ENCODE data around the gene ALDH3A1. TPM values are rescaled to one million over a fixed set of nuclear protein-coding genes. Genes with fewer than 3 reads are reported as not detected.

The ALDH3A1 gene
- total RNA-seq, 1 donor from 2014 or later = 0.41 TPM

GRCh38 chr17:19724501-19725420 lies 23.3 kb downstream of the ALDH3A1 start:
- DNase-seq (ENCODE audit: low spot score in 2 of 2) = peak in 1 of 2 donors; percentile 56

DNA sequence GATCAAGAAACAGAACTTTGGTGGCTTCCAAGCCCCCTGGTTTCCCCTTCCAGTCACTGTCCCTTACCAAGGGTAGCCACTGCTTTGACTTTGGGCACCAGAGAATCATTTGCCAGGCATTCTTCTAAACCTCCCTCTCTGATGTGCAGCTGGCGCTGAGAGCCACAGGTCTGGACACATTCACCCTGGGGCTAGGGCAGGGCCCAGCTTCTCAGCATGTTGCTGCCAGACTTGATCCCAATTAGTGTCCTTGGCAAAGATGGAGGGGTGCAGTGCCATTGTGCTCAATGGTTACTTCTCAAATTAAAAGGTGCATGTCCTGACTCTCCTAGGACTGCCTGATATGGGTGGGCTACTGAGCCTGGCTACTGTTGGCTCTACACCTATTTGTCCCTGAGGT lies 24.1 kb downstream of the ALDH3A1 start:
- no peak for DNase-seq (ENCODE audit: low spot score in 2 of 2)
- no peak for FAIRE-seq

More at GRCh38 chr17:19724501-19725420, 23.3 kb downstream of the ALDH3A1 start:
- no peak for FAIRE-seq

DNA sequence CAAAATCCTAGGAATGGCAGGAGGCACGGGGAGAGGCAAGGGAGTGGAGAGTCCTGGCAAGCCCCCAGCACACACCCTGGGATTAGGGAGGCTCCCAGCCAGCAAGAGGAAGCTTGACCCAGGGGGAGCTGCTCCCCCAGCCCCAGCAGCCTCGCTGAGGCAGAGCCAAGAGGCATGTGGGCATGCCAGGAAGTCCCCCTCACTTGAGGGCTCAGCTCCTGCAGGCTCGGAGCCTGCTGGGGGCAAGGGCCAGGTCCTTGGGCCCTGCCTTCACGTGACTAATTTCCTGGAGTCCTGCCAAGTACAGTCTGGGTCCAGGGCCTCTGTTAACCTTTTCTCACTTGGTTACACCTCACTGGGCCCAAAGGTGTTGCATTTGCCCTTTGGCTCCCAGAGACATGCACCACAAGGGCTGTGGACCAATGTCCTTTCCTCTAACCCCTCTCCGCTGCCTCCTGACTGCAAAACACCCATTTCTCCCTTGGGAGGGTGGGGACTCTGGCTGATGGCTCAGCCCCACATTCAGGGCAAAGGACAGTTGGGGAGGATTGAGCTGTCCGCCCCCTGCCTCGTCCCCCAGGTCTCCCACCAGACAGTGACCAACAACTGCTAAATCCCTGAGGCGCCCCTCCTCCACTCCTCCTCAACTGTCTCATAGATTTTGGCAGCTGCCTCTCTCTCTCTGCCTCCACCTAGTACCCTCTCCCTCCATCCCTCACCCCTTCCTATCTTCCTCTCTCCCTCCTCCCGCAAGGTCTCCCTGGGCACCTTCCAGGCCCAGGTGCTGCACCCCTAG lies 27.3 kb downstream of the ALDH3A1 start:
- DNase-seq (ENCODE audit: low spot score in 2 of 2) (no peak), FAIRE-seq (no peak)

- no peak for DNase-seq (ENCODE audit: low spot score in 2 of 2)
- no peak for FAIRE-seq
Measured at GRCh38 chr17:19720210-19720475, 28.0 kb downstream of the ALDH3A1 start.

DNA sequence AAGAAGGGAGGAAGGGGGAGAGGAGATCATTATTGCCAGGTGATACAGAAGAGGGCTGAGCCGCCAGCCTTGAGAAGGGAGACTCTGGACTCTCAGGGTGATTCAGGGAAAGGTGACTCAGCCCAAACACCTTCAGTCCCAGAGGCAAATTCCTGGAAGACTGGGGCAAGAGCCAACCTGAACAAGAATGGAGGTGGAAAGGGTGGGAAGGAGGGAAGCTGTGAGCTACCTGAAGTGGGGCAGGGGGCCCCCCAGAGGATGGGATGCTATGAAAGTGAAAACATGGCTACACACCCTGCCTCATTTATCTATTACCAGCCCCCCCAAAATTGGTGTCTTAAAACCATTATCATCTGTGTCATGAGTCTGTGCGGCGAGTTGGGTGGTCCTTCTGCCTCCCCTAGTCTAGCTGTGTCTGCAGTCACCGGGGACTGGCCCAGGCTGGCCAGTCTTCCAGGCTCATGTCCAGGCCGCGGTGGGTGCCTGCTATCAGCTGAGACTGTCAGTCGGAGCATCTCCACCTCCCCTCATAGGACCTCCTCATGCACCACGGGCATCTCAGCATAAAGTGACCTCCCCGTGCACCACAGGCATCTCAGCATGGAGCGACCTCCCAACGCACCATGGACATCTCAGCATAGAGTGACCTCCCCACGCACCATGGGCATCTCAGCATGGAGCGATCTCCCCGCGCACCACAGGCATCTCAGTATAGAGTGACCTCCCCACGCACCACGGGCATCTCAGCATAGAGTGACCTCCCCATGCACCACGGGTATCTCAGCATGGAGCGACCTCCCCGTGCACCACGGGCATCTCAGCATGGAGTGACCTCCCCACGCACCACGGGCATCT lies 28.5 kb downstream of the ALDH3A1 start:
- DNase-seq (ENCODE audit: low spot score in 2 of 2) = no peak
- FAIRE-seq = no peak

GRCh38 chr17:19718613-19719354 lies 29.3 kb downstream of the ALDH3A1 start:
- FAIRE-seq (no peak), DNase-seq (ENCODE audit: low spot score in 2 of 2) (no peak)

DNA sequence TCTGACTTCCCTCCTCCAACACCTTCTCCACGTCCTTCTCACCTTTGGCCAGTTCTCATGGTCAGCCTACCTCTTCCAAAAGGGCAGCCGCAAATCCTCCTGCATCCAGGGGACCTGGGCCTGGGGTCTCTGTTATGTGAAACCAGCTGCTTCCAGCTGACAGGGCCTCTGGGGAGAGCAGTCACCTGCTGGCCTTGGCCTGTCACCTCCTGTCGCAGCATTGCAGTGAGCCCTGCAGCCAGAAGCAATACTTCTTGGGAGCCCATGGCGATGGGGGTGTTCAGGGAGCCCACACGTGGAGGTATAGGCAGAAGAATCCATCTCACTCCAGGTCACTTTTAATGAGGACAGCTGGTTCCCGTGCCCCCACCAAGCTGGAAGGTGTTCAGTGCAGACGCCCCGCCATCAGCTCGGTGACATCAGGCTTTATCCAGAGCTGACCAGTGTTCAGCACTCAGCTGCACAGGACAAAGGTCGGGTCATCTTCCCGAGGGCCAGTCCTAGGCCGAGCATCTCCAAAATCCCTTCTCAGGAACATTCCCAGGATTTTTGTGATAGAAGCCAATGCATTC lies 30.0 kb downstream of the ALDH3A1 start:
- FAIRE-seq (no peak), DNase-seq (ENCODE audit: low spot score in 2 of 2) (no peak)

GRCh38 chr17:19717411-19717908 lies 30.6 kb downstream of the ALDH3A1 start:
- DNase-seq (ENCODE audit: low spot score in 2 of 2) (no peak), FAIRE-seq (no peak)

DNA sequence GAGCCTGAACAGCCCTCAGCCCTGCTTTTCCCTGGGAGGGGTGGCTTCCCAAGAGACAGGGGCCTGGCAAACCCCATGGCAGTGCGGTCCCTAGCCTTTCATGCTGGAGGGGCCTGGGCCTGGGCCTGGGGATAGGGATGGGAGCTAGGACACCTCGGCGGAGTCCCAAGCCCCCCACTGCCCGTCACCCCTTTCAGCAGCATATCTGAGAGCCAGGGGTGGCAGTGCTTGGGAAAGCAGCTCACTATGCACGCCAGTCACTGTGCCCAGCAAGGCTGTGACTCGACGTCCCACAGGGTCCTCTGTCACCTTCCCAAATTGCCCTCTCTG lies 31.1 kb downstream of the ALDH3A1 start:
- FAIRE-seq (no peak), DNase-seq (ENCODE audit: low spot score in 2 of 2) (no peak)

GRCh38 chr17:19716108-19717030 lies 31.7 kb downstream of the ALDH3A1 start, which contains the start of gene SLC47A2:
TSS of gene SLC47A2 (minus strand) at chr17:19716584. CDS start at chr17:19716555, 29 bp downstream.
- no peak for DNase-seq (ENCODE audit: low spot score in 2 of 2)
- no peak for FAIRE-seq

DNA sequence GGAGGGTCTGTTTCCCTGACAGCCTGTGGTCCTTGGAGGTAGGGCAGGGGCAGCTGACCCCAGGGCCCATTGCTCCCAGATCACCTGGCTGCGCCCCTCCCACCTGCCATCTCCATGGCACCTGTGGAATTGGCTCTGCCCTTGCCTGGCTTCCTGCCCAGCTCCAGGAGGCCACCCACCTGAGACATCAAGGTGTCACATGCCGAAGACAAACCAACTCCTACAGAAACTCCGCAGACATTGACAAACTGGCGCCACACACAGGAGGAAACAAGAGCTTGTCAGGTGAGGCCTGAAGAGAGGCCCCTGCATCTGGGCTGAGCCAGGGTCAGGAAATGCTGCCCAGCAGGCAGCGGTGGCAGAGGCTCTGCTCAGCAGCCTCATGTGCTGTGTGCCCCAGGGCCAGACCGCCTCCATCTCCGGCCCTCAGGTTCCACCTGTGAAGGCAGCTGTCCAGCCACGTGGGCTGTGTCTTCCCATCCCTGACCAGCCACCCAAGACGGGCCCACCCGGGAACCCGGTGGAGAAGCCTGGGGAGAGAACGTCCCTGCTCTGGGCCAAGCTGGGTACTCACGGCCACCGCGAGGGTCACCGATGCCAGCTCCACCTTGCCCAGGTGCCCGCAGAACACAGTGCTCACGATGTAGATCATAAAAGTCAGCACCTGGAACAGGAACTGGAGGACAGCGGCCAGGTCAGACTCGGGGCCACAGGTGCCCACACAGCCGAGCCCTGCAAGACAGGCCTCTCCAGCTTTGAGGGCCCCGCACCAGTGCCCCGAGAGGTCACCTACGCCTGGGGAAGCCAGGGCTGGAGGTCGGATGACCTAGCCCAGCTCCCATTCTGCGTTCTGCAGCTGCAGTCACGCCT lies 33.3 kb downstream of the ALDH3A1 start:
- no peak for FAIRE-seq
- no peak for DNase-seq (ENCODE audit: low spot score in 2 of 2)

DNA sequence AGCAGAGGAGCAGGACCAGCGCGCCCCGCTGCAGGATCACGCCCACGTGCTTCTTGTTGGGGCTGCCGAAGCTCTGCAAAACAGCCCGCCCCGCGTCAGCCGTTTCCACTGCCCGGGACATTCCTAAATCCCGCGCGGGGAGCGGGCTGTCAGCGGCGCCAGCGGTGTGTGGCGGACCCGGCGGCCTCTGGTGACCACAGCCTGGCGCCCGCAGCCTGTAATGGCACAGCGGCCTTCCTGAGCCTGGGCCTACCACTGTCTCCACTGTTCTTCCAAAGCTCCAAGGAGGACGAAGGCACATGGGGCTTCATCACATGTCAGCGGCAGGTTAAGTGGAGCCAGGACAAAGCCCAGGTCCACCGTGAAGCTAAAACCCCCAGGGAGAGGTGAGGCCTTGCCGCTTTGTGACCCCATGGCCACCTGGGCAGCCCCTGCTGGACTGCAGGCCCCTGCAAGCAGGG lies 34.2 kb downstream of the ALDH3A1 start:
- DNase-seq (ENCODE audit: low spot score in 2 of 2) = no peak
- FAIRE-seq = no peak

GRCh38 chr17:19713462-19713861 lies 34.6 kb downstream of the ALDH3A1 start:
- FAIRE-seq (no peak), DNase-seq (ENCODE audit: low spot score in 2 of 2) (peak in 1 of 2 donors; percentile 32)

- peak; percentile 10 to 24 for DNase-seq (ENCODE audit: low spot score in 2 of 2)
- no peak for FAIRE-seq
Measured at GRCh38 chr17:19712436-19713004, 35.6 kb downstream of the ALDH3A1 start.

DNA sequence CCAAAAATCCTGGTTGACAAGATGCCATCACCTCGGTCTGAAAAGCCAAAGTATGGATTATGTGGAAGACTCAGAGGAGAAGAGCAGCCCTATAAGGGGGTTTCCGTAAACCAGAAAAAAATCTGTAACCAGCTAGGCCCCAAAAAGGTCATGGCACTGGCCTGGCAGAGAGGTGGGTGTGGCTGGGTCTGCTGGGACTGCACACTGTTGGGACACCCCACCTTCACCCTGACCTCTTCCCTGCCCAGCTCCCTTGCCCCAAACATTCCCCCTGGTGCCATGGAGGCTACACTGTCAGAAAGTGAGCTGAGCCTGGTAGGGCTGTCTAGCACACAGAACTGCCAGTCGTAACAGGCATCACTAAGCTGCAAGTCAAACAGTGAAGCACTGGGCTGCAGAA lies 38.3 kb downstream of the ALDH3A1 start:
- FAIRE-seq = no peak

GRCh38 chr17:19708431-19709175 lies 39.5 kb downstream of the ALDH3A1 start:
- no peak for FAIRE-seq

More for the DNA sequence above, 38.3 kb downstream of the ALDH3A1 start:
- peak in 1 of 2 donors; percentile 7 for DNase-seq (ENCODE audit: low spot score in 2 of 2)

More at GRCh38 chr17:19708431-19709175, 39.5 kb downstream of the ALDH3A1 start:
- peak in 1 of 2 donors; percentile 3 for DNase-seq (ENCODE audit: low spot score in 2 of 2)

Measured in frontal cortex (tissue), 4 donors.